Endodermal cell (in vitro differentiated cells): ENCODE data around the gene AFTPH. TPM values are rescaled to one million over a fixed set of nuclear protein-coding genes. Genes with fewer than 3 reads are reported as not detected.

ENCODE experiments used
- DNase-seq: peaks from one replicate; pipeline ENCODE4 v3.0.0-alpha.2; 2017
- H3K27ac ChIP-seq: 2 replicates; pipeline ENCODE4 v1.5.1; 2013; ENCODE audit warnings: mild to moderate bottlenecking, low read depth, low read length, moderate library complexity
- H3K27me3 ChIP-seq: 2 replicates; pipeline ENCODE4 v1.6.1; 2013; ENCODE audit warnings: mild to moderate bottlenecking, low read length, moderate library complexity; ENCODE audit not compliant: insufficient read depth, control insufficient read depth, poor library complexity, severe bottlenecking
- H3K36me3 ChIP-seq: 2 replicates; pipeline ENCODE4 v1.7.0; 2013; ENCODE audit warnings: mild to moderate bottlenecking, low read length, moderate library complexity; ENCODE audit not compliant: control insufficient read depth, insufficient read depth
- H3K4me1 ChIP-seq: one replicate; pipeline ENCODE4 v1.7.0; 2013; ENCODE audit warnings: low read length; ENCODE audit not compliant: control insufficient read depth, insufficient read depth
- H3K4me3 ChIP-seq: 2 replicates; pipeline ENCODE4 v1.5.1; 2013; ENCODE audit warnings: mild to moderate bottlenecking, low read length, moderate library complexity
- H3K9ac ChIP-seq: 2 replicates; pipeline ENCODE4 v1.6.1; 2013; ENCODE audit warnings: mild to moderate bottlenecking, low read length, moderate library complexity; ENCODE audit not compliant: poor library complexity, severe bottlenecking; ENCODE audit errors: extremely low read depth
- H3K9me3 ChIP-seq: 2 replicates; pipeline ENCODE4 v1.6.1; 2013; ENCODE audit warnings: mild to moderate bottlenecking, low read length, moderate library complexity; ENCODE audit not compliant: control insufficient read depth
- H3K27ac Mint-ChIP-seq: 2 replicates; pipeline ENCODE4 v1.8.0; 2020; ENCODE audit warnings: mixed read lengths
- H3K27me3 Mint-ChIP-seq: 2 replicates; pipeline ENCODE4 v1.8.0; 2021; ENCODE audit warnings: mild to moderate bottlenecking, mixed read lengths; ENCODE audit not compliant: insufficient read depth
- H3K36me3 Mint-ChIP-seq: 2 replicates; pipeline ENCODE4 v1.8.0; 2020; ENCODE audit warnings: low read depth, mixed read lengths
- H3K4me1 Mint-ChIP-seq: 2 replicates; pipeline ENCODE4 v1.8.0; 2020; ENCODE audit warnings: mixed read lengths
- H3K4me3 Mint-ChIP-seq: 2 replicates; pipeline ENCODE4 v1.8.0; 2020; ENCODE audit warnings: mild to moderate bottlenecking, moderate library complexity, mixed read lengths
- H3K9me3 Mint-ChIP-seq: 2 replicates; pipeline ENCODE4 v1.8.0; 2020; ENCODE audit warnings: mild to moderate bottlenecking, mixed read lengths
- WGBS, 2 experiments: methylation state at CpG; one replicate each; pipeline versions ENCODE4 v1.1.5 to v1.1.7; 2013; ENCODE audit warnings: missing lambda C conversion rate in 2 of 2, mixed read lengths in 1 of 2; ENCODE audit not compliant: insufficient coverage in 1 of 2, insufficient read length in 1 of 2; 5-methylcytosine and 5-hydroxymethylcytosine counted together
- total RNA-seq, 2 donors: library from RNA; stranded (reverse); fragmentation: NEBNext Ultra II Directional in 1 of 2; extraction: Animal tissue kit (Norgen Biotek cat#: 25700) in 1 of 2; gene quantifications; 2 replicates in 1 of 2; 3 replicates in 1 of 2; pipeline ENCODE4 v1.2.1, GENCODE V29; 2021
- TF ChIP-seq, protein P1 (sequence below): fragments of 200-600 bp; sonication (generic); conservative IDR thresholded peaks from 2 replicates; pipeline ENCODE4 v1.5.0; 2021; ENCODE audit warnings: antibody characterized with exemption, mild to moderate bottlenecking

AFTPH gene
- total RNA-seq, 2 donors from 2014 or later, result 13.7 to 21.5 TPM

DNA sequence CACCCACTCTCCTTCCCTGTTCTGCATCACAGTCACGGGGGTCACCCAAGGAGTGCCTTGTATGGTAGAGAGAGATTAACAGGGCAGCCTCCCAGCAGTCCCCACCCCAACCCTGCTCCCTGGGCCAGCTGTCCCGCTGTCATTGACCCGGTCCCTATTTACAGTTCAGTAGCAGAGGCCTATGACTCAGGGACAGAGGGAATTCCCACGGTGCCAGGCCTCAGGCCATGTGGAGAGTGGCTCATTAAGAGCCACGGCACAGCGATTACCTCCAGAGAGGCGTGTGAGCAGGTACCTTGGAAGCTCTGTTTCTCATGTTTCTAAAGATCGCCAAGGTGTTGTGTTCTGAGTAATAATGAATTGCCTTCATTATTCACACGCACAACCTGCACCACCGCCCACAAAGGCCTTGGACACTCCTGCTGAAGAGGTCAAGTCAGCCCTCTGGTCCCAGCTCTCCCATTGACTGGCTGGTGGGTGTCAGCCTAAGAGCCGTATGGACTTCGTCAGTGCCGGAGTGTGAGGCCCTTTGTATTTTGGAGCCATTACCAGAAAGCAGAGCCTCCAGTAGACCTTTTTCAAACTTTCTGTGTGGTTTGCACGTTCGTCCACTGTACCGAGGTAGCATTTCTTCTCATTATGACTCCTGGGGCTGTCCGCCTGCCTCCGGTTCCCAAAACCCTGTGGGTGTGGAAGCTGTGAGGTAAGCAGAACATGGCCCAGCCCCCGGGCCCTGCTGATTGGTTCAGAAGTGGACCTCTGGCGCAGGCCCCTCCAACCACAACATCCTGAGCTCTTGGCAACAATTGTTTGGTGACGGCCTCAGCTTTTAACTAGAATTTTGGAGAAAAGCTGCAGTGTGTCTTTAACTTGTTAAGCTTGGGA is 82.6 kb downstream of the AFTPH start:
- Histone ChIP-seq H3K4me1 (no peaks in the 10 kb centered on the region), H3K9ac (no peak overlapping the region), H3K36me3 (no peaks in the 10 kb centered on the region), H3K27ac (no peak overlapping the region), H3K4me3 (no peak overlapping the region), H3K27me3 (no peaks in the 10 kb centered on the region), H3K9me3 (no peaks in the 10 kb centered on the region)
- TF ChIP-seq, protein P1, sequence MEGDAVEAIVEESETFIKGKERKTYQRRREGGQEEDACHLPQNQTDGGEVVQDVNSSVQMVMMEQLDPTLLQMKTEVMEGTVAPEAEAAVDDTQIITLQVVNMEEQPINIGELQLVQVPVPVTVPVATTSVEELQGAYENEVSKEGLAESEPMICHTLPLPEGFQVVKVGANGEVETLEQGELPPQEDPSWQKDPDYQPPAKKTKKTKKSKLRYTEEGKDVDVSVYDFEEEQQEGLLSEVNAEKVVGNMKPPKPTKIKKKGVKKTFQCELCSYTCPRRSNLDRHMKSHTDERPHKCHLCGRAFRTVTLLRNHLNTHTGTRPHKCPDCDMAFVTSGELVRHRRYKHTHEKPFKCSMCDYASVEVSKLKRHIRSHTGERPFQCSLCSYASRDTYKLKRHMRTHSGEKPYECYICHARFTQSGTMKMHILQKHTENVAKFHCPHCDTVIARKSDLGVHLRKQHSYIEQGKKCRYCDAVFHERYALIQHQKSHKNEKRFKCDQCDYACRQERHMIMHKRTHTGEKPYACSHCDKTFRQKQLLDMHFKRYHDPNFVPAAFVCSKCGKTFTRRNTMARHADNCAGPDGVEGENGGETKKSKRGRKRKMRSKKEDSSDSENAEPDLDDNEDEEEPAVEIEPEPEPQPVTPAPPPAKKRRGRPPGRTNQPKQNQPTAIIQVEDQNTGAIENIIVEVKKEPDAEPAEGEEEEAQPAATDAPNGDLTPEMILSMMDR, result no peak
- no peak overlapping the region for H3K4me3 Mint-ChIP-seq
- peak; percentile 91 for DNase-seq
- WGBS, 2 experiments, result 84 to 90% methylated on average over 7 to 21 of the region's 21 CpGs
- peaks cover 3% of the 10 kb centered on the region for H3K4me1 Mint-ChIP-seq
- peaks cover 18% of the 10 kb centered on the region for H3K27me3 Mint-ChIP-seq
- H3K9me3 Mint-ChIP-seq, result peaks cover 9% of the 10 kb centered on the region
- no peaks in the 10 kb centered on the region for H3K36me3 Mint-ChIP-seq
- peak overlapping the region; percentile 44 for H3K27ac Mint-ChIP-seq

DNA sequence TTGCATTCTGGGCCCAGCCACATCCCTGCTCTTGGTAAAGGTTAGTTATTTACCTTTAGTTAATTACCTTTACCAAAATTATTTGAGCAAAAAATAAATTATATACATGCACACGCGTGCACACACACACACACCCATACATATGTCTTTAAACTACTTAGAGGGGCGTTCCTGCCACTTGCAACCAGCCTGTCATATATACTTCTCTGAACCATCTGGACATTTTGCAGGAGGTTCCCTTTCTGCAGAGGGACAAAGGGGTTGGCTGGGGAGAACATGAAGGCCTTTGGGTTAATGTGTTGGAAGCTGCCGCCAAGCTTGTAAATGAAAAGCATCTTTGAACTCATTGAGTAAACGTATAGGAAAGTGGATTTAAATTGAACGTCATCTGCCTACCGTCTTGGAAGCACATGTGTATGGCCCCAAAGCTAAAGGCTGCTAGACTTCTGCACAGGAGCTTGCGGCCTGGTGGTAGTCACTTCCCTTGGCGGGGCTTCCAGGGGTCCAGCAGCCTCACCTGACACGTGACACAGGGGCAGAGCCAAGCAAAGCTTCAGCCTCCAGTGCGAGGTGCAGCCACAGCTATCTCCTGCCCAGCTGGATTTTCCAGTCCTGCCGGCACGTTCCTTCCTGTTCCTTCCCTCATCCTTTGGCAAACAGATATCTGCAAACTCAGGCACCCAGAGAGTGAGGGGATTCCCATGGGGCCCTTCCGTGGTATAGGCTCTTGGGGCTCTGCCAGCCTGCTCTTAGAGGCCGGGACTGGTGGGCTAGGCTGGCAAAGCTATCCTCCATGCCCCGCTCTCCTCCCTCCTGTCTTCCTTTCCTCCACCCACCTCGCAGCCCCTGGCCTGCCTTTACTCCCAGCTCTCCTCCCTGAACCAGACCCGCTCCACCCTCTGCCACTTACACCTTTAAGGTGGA is 83.5 kb downstream of the AFTPH start:
- Histone ChIP-seq H3K27ac (no peak overlapping the region), H3K27me3 (no peaks in the 10 kb centered on the region), H3K36me3 (no peaks in the 10 kb centered on the region), H3K9me3 (no peaks in the 10 kb centered on the region), H3K4me3 (no peak overlapping the region), H3K9ac (no peak overlapping the region), H3K4me1 (no peaks in the 10 kb centered on the region)
- TF ChIP-seq, protein P1, result no peak
- no peak for DNase-seq
- Mint-ChIP-seq H3K9me3 (peaks cover 9% of the 10 kb centered on the region), H3K36me3 (no peaks in the 10 kb centered on the region), H3K27me3 (peaks cover 24% of the 10 kb centered on the region), H3K4me3 (peak overlapping the region; percentile 40), H3K4me1 (peaks cover 3% of the 10 kb centered on the region), H3K27ac (no peak overlapping the region)
- 88 to 91% methylated on average over 8 to 18 of the region's 18 CpGs for WGBS, 2 experiments

DNA sequence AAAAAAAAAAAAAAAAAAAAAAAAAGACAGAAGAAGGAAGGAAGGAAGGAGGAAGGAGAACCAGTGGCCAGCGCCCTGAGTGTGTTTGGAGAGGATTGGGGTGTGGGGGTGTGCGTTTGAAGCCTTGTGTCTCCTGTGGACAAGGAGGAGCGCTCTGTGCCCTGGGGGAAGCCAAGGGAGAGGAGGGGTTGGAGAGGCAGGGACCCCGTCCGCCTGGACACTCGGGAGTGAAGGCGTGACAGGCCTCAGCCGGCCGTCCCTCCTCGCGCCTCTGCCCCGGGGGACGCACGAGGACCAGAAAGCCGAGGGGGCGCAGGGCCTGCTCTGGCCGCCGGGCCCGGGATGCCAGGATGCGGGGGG is 84.7 kb downstream of the AFTPH start:
- TF ChIP-seq, protein P1, result no peak
- no peaks in the 10 kb centered on the region for H3K9me3 ChIP-seq
- no peak overlapping the region for H3K27ac ChIP-seq
- no peaks in the 10 kb centered on the region for H3K4me1 ChIP-seq
- Mint-ChIP-seq H3K4me3 (peak overlapping the region; percentile 40), H3K9me3 (peaks cover 7% of the 10 kb centered on the region), H3K4me1 (peaks cover 3% of the 10 kb centered on the region), H3K36me3 (no peaks in the 10 kb centered on the region), H3K27me3 (peaks cover 24% of the 10 kb centered on the region), H3K27ac (no peak overlapping the region)
- no peak overlapping the region for H3K9ac ChIP-seq
- 68 to 100% methylated on average over 1 to 20 of the region's 20 CpGs for WGBS, 2 experiments
- H3K36me3 ChIP-seq, result no peaks in the 10 kb centered on the region
- H3K4me3 ChIP-seq, result no peak overlapping the region
- no peaks in the 10 kb centered on the region for H3K27me3 ChIP-seq
- no peak for DNase-seq
